Mesenteric fat pad (tissue), 1 donor: ENCODE results near the gene RASA2. TPM values are rescaled to one million over a fixed set of nuclear protein-coding genes. Genes with fewer than 3 reads are reported as not detected.
A peak's percentile ranks its signal among the peaks of the same experiment; 100 is the strongest.
"Not testable (repeated sequence)": the region's sequence is repeated elsewhere in the genome, so short reads cannot be mapped to it uniquely, and the experiment has no call there.

ENCODE experiments used
- DNase-seq: peaks from one replicate; pipeline ENCODE4 v3.0.0-alpha.2; 2020; ENCODE audit warnings: low spot score
- total RNA-seq: library from RNA; stranded (reverse); fragmentation: NEBNext Ultra II Directional; extraction: Animal tissue kit (Norgen Biotek cat#: 25700); gene quantifications from one replicate; pipeline ENCODE4 v1.2.1, GENCODE V29; 2021
- donor health status: DM: yes; HTN: yes; CAD: no.

RASA2 gene
- total RNA-seq, 1 donor from 2014 or later, result 24.4 TPM

DNA sequence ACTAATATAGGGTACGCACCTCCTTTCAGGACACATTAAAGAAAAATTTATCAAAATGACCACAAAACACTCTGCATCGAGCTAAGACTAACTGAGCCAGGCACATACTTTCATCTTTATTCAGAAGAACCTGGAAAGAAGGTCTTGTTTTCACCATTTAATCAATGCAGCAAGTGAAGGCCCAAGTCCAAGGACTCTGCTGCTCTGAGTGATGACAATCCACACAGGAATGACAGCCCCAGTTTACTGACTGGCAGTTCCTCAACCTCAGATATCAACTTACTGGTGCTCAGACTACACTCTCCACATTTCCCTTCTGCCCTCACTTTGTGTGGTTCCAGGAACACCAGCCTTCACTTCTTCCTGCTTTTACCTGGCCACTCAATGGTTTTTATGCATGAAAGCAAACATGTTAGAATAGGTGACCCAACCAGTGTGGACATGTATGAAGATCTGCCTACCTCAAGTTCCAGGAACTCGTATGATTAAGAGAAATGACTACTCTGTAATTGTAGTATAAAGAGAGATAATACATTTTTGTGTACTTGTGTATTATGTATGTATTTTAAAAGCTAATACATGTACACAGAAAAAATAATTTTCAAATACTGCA lies 29.1 kb upstream of the RASA2 start:
- no peak for DNase-seq

DNA sequence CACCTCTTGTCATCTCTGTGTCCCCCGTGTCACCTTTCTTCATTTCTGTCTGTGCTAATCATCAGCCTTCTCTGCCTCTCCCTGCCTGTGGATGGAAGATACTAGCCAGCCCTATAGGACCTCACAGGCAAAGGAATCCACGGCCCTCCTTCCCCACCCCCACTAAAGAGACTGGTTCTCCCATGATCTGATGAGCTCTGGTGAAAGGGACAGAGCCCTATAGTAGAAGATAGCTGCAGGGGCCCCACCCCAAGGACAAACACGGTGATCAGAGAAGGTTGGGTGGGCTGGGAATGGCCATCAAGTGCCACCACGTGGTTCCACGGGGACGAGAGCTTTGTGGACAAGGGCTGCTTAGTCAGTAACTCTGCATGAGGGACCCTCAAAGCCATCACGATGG lies 27.8 kb upstream of the RASA2 start:
- DNase-seq, result no peak

DNA sequence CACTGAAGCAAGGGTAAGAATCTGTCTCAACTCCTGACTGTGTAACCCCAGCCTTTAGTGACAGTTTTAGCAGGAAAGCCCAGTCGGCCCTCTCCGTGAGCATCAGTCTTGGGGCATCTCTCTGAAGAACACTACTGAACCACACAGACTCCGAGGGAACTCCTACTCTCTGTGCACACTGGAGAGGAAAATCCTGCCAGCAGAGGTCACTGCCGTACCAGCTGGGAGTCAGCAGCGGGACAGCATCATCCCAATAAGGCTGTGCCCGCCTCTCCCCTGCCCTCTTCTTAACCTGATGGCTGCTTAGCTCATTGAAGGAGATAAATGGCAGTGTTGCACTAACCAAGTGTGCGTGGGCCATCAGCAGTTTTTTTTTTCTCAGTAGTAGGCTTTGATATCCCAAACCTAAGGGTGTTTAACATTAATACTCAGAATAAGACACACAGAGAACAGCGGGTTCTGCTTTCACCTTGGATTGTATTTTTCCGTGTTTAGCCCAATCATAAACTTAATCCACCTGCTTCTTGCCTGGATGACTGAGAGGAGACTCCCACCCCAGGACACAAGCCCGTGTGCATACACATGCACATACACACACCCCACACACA lies 26.6 kb upstream of the RASA2 start:
- peak; percentile 92 for DNase-seq

DNA sequence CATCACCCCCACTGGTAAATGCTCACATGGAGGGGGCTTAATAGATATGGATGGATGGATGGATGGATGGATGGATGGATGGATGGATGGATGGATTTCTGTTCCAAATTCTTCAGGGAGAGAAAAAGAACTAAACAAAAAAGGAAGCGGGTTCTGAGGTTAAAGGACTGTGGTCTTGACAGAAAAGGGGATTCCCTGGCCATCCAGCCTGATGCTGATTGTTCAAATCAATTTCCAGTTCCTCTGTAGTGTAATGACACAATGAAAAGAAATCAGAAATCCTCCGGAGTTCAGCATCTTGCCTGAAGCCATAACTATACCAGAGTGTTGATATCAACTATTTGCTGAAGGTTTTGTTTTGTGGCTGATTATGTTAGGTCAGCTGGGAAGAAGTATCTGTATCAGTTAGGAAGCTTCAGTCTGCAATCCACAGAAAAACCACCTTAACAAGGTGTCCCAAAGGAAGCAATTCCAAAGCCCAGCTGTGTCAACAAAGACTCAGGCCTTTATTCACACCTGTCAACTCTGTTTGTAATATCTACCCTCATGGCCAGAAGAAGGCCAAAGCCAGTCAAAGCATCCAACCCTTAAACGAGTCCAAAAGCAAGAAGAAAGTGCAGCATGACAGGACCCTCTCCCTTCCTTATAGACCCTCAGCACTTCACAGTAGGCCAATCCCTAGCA lies 24.5 kb upstream of the RASA2 start:
- no peak for DNase-seq

DNA sequence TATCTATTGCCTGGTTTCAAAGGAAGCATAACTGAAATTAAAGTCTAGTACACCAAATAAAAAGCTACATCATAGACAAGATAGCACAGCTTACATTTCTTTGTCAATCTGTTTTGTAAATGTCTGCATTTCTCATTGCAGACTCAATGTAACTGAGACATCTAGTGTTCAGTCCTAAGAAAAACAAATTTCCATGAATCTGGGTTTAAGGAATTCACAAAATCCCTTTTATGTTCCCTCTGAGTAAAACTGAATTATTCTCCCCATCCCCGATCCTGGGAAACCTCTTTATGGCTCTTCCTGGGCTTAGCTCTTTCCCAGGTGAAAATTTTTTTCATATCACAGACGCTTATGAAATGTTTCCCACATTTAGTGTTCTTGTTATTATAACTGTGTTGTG lies 21.6 kb upstream of the RASA2 start:
- no peak for DNase-seq

DNA sequence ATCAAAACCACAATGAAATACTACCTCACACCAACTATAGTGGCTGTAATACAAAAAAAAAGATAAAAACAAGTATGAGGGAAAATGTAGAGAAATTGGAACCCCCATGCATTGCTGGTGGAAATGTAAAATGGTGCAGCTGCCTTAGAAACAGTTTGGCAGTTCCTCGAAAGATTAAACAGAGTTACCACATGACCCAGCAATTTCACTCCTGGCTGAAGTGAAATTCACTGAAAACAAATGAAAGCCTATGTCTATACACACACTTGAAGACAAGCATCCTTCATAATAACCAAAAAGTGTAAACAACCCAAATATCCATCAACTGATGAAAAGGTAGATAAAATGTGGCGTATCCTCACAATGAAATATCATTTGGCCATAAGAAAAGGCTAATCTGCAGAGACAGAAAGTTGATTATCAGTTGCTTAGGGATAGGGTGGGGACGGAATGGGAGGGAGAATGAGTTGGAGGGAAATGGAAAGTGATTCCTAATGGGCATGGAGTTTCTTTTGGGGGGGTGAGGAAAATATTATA lies 20.1 kb upstream of the RASA2 start:
- no peak for DNase-seq

DNA sequence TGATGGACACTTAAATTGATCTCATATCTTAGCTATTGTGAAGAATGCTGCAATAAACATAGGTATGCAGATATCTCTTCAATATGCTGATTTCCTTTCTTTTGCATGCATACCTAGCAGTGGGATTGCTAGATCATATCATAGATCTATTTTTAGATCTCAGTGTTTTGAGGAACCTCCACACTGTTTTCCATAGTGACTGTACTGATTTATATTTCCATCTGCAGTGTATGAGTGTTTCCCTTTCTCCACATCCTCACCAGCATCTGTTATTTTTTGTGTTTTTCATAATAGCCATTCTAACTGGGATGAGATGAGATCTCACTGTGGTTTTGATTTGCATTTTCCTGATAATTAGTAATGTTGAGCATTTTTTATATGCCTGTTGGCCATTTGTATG lies 17.1 kb upstream of the RASA2 start:
- no peak for DNase-seq

DNA sequence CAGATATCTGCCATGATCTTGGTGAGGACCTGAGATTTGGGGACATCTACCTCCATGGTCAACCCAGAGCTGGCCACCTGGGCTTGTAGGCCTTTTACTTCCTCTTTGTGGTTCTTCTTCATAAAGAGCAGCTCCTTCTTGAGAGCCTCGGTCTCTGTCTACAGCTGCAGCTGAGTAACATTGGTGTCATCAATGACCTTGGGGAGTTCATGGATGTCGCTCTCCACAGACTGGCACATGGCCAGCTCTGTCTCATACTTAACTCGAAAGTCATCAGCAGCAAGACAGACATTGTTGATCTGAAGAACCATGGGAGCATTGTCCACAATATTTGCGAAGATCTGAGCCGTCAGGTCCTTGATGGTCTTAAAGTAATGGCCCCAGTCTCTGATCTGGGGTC lies 15.7 kb upstream of the RASA2 start:
- no peak for DNase-seq

DNA sequence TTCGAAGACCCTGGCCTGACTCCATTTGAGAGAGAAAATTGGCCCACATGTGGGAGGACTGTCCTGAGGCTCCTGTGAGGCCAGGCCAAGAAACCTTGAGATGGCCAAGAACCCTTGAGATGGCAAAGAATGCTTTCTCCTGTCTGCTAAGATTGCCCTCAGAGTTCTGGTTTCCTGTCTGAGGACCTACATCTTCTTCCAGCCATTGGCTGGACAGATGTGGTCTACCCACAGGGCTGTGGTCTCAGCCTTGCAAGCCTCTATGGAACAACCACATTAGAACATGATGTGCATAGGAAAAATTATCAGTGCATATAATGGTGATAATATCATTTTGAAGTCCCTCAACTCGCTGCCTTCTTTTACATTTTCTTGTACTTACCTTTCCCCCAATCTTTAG lies 10.8 kb upstream of the RASA2 start:
- DNase-seq, result no peak

DNA sequence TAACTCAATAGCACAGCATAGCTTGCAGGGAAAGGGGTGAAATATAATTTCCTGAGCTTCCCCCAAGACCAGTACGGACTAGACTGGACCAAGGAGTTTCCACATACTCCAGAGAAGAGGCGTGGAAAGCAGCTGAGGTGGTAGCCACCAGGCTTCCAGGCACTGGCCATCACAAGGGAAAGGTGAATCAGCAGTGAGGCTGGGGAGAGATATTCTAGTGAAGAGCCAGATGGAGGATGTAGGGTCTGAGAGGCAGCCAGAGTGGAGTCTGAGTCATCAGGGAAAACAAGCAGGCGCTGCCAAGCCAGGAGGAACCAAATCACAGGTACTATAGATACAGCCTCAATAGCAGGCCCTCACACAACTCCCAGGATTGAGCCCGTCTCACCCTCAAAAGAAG lies 9.6 kb upstream of the RASA2 start:
- no peak for DNase-seq

DNA sequence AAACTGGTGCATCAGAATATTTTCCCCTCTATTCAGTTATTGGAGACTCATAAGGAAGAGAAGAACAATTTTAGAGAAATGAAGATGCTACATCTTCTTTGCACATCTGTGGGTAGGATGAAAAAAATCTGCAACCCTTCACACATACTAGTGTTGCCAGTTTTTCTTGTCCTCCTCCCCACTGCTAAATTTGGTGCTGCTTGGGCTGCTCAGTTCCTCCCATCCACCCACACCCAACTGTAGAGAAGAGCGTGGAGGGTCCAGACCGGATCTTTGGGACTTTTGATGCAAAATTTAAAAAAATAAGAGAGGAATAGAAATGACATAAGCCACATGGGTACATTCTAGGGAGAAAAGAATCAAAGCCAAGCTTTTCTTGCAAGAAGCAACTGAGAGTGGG lies 8.7 kb upstream of the RASA2 start:
- DNase-seq, result no peak

DNA sequence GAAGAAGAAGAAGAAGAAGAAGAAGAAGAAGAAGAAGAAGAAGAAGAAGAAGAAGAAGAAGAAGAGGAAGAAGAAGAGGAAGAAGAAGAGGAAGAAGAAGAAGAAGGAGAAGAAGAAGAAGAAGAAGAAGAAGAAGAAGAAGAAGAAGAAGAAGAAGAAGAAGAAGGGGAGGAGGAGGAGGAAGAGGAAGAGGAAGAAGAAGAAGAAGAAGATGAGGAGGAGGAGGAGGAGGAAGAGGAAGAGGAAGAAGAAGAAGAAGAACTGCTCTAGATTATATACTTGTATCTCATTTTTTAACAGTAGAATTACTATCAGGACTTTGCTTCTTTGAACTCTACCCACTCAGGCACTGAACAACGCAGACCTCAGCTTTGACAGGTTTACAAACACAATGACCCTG lies 8.0 kb upstream of the RASA2 start:
- not testable (repeated sequence) for DNase-seq

DNA sequence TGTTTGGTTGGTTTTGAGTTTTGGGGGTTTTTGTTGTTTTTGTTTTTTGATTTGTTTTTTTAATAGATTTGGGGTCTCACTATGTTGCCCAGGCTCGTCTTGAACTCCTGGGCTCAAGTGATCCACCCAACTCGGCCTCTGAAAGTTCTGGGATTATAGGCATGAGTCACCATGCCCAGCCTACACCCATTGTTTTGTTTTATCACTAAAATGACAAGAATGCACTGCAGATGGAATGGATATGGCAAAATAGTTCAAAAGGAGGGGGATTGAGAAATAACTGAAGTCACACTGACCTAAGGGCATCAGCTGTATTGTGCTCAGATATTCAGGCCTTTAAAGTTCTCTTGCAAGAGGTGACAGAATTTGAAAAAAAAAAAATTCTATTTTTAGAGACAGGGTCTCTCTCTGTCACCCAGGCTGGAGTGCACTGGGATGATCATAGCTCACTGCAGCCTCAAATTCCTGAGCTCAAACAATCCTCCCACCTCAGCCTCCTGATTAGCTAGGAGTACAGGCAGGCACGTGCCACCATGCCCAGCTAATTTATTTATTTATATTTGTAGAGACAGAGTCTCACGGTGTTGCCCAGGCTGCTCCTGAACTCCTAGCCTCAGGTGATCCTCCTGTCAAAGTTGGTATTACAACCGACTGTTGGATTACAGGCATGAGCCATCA lies 4.4 kb upstream of the RASA2 start:
- DNase-seq, result no peak

DNA sequence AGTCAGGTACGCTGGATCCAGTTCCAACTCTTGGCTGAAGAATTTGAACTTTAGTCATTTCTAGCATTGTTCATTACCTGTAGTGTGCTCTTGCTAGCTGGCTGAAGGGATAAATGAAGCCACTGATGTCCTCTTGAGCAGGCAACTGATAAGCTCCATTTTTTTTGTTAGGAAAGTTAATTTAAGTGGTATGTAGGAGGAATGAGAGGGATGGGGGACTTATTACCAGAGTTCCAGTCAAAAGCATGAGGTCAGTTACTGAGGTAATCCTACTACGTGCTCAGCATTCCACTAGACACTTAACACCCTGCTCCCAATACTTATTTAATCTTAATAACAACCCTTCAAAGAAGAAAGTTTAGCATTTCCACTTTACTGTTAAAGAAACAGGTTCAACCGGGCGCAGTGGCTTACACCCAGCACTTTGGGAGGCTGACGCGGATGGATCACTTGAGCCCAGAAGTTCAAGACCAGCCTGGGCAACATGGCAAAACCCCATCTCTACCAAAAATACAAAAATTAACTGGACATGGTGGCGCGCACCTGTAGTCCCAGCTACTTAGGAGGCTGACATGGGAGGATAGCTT lies 2.0 kb upstream of the RASA2 start:
- DNase-seq, result no peak

DNA sequence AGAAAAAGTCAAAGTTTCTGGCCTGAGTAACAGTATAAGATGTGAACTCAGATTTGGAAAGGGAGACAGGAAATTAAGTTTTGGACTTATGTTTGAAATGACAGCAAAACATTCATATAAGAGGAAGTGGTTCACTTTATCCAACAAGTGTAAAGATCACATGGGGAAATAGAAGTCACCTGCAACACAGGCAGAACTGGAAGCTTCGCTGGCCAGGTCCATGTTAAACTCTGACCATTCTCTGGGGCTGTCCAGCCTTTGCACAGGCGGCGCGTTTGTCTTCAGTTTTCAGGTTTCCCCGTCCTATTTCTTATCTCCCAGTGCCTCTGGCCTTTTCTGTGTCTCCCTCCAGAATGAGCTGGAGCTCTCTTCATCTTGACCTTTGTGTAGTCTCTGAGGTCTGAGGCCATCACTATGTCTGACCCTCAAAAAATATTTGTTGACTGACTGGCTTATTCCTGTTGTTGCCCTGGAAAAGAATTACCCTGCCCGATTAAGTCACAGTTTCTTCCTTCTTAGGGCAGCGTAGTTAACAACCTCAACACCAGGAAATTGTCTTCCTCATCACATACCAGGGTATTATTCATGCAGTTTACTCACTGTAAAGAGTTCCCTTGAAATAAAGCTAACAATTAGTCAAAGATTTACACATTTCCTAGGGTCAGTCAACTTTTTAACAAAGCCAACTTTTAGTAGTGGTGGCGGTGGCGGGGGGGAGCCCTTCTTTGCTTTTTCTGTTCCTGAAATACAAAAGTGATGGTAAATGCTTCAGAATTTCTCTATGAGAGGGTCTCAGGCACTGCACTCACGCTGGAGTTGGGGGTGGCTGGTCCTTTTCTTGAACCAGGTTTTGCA lies 959 bp upstream of the RASA2 start:
- DNase-seq, result no peak

DNA sequence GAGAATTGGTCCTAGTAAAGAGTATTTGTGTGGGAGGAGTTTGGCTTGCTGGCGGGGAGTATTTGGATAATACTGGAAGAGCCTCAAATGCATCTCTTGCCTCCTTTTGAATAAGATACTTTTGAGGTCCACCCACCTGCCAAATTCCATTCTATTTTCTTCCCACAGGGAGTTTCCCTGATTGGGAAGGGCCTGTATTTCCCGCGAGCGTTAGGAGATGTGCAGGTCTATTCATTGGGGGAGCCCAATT lies 406 bp upstream of the RASA2 start:
- no peak for DNase-seq

DNA sequence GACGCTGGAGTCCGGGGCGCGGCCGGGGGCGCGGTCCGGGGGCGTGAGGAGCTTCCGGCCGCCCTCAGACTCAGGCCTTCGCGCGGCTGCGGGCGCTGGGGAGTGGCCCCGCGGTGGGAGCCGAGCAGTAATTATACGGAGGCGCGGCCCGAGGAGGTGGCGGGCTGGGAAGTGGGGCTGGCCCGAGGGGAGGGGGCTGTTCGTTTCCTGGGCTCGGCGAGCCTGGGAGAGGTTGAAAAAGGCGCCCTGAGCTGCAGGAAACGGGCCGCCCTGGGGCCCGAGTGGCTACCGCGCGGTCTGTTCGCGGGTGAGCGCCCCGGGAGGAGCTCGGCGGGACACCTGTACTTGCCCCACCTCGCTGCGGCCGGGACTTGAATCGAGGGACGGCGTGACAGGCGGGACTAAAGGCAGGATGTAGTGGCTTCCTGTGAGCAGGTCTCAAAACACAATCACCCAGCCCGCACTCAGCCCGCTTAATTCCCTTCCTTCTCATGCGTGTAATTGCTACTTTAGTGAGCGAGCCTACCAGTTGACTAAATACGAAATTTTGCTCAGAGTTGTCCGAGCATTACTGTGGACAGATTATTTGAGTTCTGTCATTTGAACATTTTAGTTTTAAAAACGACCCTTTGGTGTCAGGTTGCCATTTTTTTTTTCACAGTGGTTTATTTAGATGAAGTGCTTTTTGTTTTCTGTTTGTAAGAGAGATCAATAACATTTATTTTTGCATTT lies 860 bp downstream of the RASA2 start:
- DNase-seq, result peak; percentile 93

DNA sequence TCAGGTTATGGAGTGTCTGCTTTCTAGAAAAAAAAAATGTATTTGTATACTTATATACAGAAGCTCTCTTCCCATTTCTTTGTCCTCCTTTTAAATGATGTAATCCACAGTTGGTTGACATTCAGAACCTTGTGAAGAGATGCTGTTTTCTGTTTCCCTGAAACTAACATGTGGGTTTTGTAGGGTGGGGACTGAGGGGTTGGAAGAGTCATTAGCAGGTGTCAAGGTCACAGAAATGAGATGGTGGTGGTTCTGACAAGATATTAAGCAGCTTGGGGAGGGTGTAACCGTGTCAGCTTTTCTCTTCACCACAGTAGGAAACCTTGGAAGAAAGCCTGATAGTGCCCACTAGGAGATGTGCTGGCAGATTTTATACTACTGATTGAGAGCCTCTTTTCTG lies 2.4 kb downstream of the RASA2 start:
- DNase-seq, result no peak

DNA sequence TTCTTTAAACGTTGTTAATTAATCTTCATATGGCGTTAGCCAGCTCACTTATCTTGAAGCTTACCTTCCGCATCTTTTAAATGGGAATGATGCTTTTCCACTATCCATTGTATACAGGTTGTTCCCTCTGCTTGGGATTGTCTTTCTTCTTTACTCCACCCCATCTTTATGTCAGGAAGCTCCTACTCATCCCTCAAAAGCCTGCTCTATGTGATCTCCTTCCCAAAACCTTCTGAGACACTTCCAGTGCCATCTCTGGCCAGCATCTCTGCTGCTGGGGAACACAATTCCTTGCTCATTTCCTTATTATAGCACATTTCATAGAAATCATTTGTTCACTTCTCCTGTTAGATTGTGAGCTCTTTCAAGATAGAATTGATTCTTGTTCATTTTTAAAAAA lies 4.3 kb downstream of the RASA2 start:
- no peak for DNase-seq

DNA sequence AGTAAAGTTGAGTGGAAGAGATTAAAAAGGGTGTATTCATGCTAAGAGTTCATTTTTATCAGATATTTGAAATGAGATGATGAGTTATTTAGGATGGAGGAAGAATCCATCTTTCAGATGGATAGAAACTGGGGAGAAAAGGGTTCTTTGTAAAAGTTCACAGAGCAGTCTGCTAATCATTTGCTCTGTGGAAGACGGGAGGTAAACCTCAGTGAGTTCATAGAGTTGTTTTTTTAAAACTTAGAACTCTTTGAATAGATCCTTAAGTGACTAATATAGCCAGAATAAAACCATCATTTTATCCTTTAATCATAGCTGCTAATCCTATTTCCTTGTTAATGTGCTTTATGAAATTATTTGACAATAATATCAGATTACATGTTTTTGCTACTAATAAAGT lies 5.1 kb downstream of the RASA2 start:
- DNase-seq, result no peak
